ENCODE results near the gene TFDP1. TPM values are rescaled to one million over a fixed set of nuclear protein-coding genes. Genes with fewer than 3 reads are reported as not detected.

The TFDP1 gene
- total RNA-seq, 3 donors from 2014 or later = 31.8 to 34.0 (median 33.3) TPM

GRCh38 chr13:113643593-113643992, 59.0 kb downstream of the TFDP1 start:
- intact Hi-C loops (cut with DNase I; ENCODE audit: low total_unique reads) = no loop called here
- H3K9me3 ChIP-seq = no peaks in the 10 kb centered on the region
- H3K4me3 ChIP-seq = no peak overlapping the region
- no peaks in the 10 kb centered on the region for H3K4me1 ChIP-seq
- H3K27me3 ChIP-seq = no peaks in the 10 kb centered on the region
- no peaks in the 10 kb centered on the region for H3K36me3 ChIP-seq
- no peak for TF ChIP-seq POLR2A (IDR thresholded peaks at IDR 0.05)
- TF ChIP-seq POLR2AphosphoS5 (IDR thresholded peaks at IDR 0.05) = no peak
- no peak for TF ChIP-seq CTCF (IDR thresholded peaks at IDR 0.05)
- no peak overlapping the region for H3K27ac ChIP-seq
- DNase-seq (ENCODE audit: low spot score in 2 of 2) = no peak

DNA sequence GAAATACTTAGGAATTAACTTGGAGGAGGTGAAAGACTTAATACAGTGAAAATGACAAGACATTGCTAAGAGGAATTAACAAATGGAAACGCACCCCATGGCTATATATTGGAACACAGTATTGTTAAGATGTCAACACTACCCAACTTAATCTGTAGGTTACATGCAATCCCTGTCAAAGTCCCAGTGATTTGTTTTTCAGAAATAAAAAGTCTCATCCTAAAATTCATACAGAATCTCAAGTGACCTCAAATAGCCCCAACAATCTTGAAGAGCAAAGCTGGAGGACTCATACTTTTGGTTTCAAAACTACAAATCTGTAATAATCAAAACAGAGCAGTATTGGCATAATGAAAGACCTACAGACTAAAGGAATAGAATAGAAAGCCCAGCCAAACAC, 60.2 kb downstream of the TFDP1 start:
- H3K27ac ChIP-seq = no peak overlapping the region
- intact Hi-C loops (cut with DNase I; ENCODE audit: low total_unique reads) = no loop called here
- H3K4me1 ChIP-seq = no peaks in the 10 kb centered on the region
- no peaks in the 10 kb centered on the region for H3K27me3 ChIP-seq
- H3K4me3 ChIP-seq = no peak overlapping the region
- H3K9me3 ChIP-seq = no peaks in the 10 kb centered on the region
- DNase-seq (ENCODE audit: low spot score in 2 of 2) = no peak
- TF ChIP-seq POLR2AphosphoS5 (IDR thresholded peaks at IDR 0.05) (no peak), CTCF (IDR thresholded peaks at IDR 0.05) (no peak), POLR2A (IDR thresholded peaks at IDR 0.05) (no peak)
- H3K36me3 ChIP-seq = no peaks in the 10 kb centered on the region

DNA sequence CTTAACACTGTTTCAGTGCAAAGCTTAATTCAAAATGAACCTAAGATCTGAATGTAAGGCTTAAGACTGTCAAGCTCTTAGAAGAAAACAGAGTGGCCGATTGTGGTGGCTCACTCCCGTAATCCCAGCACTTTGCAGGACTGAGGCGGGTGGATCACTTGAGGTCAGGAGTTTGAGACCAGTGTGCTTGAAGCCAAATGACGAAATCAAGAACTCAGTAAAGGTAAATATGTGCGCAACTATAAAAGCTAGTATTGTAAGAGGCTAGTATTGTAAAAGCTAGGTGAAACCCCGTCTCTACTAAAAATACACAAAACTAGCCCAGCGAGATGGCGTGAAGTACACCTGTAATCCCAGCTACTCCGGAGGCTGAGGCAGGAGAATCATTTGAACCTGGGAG, 60.8 kb downstream of the TFDP1 start:
- no peaks in the 10 kb centered on the region for H3K9me3 ChIP-seq
- H3K27me3 ChIP-seq = no peaks in the 10 kb centered on the region
- no peaks in the 10 kb centered on the region for H3K36me3 ChIP-seq
- peak in 1 of 2 donors; percentile 24 for DNase-seq (ENCODE audit: low spot score in 2 of 2)
- no peak overlapping the region for H3K4me3 ChIP-seq
- no peaks in the 10 kb centered on the region for H3K4me1 ChIP-seq
- intact Hi-C loops (cut with DNase I; ENCODE audit: low total_unique reads) = no loop called here
- no peak for TF ChIP-seq POLR2AphosphoS5 (IDR thresholded peaks at IDR 0.05)
- TF ChIP-seq CTCF (IDR thresholded peaks at IDR 0.05) = no peak
- no peak for TF ChIP-seq POLR2A (IDR thresholded peaks at IDR 0.05)
- no peak overlapping the region for H3K27ac ChIP-seq

DNA sequence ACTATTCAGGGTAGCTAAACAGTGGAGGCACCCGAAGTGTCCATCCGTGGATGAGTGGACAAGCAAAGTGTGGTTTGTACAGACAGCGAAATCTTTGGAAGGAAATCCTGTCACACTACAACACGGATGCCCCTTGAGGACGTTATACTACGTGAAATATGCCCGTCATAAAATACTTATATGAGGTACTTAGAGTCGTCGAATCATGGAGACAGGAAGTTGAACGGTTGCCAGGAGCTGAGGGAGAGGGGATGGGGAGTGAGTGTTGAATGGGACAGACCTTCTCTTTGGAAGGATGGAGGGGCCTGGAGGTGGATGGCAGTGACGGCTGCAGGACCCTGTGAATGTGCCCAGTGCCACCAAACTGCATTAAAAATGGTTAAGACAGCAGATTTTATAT, 61.8 kb downstream of the TFDP1 start:
- intact Hi-C loops (cut with DNase I; ENCODE audit: low total_unique reads) = no loop called here
- TF ChIP-seq CTCF (IDR thresholded peaks at IDR 0.05) (no peak), POLR2A (IDR thresholded peaks at IDR 0.05) (no peak), POLR2AphosphoS5 (IDR thresholded peaks at IDR 0.05) (no peak)
- no peaks in the 10 kb centered on the region for H3K4me1 ChIP-seq

GRCh38 chr13:113646921-113647340, 62.4 kb downstream of the TFDP1 start:
- Histone ChIP-seq H3K36me3 (no peaks in the 10 kb centered on the region), H3K4me1 (no peaks in the 10 kb centered on the region), H3K27ac (peak overlapping the region; percentile 16 to 48), H3K27me3 (no peaks in the 10 kb centered on the region), H3K9me3 (no peaks in the 10 kb centered on the region), H3K4me3 (no peak overlapping the region)
- peak in 1 of 2 donors; percentile 45 for DNase-seq (ENCODE audit: low spot score in 2 of 2)
- no peak for TF ChIP-seq CTCF (IDR thresholded peaks at IDR 0.05)
- TF ChIP-seq POLR2AphosphoS5 (IDR thresholded peaks at IDR 0.05) = no peak
- no peak for TF ChIP-seq POLR2A (IDR thresholded peaks at IDR 0.05)
- intact Hi-C loops (cut with DNase I; ENCODE audit: low total_unique reads) = no loop called here

More for the DNA sequence above, 61.8 kb downstream of the TFDP1 start:
- peak in 1 of 2 donors; percentile 39 for DNase-seq (ENCODE audit: low spot score in 2 of 2)
- Histone ChIP-seq H3K27me3 (no peaks in the 10 kb centered on the region), H3K27ac (no peak overlapping the region), H3K36me3 (no peaks in the 10 kb centered on the region), H3K4me3 (no peak overlapping the region), H3K9me3 (no peaks in the 10 kb centered on the region)

All from breast epithelium (tissue), 4 donors.